HG02759 (cell line): ENCODE results near the gene PDZRN3.

ENCODE experiments used
- ATAC-seq: cut with Tn5 transposase; IDR thresholded peaks from one replicate; pipeline ENCODE4 v1.9.1; 2021; ENCODE audit warnings: mild to moderate bottlenecking, moderate library complexity; ENCODE audit not compliant: unreplicated experiment

The PDZRN3 gene

DNA sequence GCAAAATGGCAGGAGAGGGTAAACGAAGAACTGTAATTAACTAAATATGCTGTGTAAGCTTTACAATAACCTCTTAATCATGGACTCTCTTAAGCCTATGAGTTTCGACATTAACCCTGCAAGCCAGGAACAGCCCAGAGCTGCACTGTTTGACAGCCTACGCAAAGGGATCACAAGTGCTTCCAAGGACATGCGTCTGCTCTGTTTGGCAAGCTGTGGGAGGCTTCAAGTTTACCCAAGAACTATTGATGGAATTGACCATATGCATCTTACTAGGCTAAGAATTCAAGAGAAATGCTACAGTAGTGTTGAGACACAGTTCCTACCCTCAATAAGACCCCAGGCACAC, 66.0 kb downstream of the PDZRN3 start:
- ATAC-seq, result no peak

DNA sequence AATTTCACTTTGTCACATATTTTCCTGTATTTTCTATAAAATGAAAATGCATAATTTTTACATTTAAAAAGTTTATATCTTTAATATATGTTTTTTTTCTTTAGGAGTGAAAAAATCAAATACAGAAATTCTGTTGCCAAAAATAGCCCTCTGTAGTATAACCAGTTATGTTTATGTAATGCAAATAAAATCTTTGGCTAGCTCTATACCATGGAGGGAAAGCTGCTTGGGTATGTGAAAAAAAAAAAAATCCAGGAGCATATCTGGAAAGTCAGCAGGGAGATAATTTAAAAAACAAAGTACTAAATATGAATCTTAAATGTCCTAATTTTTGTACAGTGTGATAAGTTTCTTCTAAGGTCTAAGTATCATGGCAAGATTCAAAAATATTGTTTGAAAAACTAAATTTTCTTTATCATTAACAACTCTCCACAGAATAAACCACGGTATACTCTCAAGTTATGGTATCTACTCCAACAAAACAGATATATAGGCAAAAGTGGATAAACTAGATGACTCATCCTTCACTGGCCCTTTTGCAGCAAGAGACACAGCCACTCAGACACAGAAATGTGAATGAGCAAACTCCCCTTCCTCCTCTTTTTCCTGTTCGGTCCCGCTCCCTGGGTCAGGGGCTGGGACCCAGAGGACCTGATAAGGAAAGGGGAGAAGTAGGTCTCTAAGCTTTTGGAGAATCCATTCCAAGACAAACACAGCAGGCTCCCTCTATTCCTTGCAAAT, 66.6 kb downstream of the PDZRN3 start:
- no peak for ATAC-seq

DNA sequence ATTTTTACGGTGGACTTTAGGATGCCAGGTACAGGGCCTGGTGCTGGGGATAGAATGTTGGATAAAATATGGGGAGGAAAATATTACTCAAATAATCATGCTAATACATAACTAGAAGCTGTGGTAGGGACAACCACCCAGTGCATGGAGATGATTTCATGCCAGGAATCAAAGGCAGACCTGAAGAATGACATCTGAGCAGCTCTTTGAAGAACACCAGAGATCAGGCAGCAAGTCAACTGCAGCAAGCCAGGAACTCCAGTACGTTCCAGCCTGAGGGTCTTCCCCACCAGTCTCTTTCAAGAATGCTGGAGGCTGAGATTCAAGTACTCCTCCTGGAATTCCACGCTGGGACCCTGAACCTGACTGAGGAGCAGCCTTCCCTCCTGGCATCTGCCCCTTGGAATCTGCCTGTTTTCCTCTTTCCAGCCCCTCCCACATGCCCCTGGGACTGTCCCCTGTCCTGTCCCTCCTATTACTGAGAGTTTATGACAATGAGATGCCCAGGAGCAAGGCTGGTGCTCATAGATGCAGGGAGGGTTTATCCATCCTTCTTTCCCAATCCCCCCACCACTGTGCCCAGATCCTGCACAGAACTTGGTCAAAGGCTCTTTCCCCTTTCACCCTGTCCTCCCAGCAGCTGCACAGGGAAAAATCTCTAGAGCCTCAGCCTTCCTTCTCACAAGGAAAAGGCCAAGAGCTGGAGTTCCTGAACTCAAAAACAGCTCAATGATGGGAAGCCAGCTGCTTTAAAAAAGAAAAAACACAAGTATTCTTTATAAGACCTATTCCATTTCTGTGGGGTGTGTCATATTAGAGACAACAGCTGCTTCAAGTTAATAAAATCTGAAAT, 68.0 kb downstream of the PDZRN3 start:
- no peak for ATAC-seq

DNA sequence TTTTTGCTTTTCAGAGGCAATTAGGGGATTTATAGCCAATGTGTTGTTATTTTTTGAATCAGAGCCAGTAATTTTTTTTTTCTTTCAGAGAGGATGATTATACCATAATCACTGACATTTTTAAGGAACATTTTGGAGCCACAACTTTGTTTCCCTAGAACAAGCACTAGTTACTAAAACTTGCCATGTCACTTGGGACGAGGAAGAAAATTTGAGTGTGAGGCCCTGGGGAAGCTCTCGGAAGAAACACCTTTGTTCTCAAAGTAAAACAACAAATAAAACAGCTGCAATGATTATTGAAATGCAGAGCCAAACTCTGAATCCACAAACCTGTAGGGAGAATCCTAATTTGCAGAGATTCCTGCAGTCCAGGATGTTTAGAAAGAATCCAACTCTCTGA, 69.7 kb downstream of the PDZRN3 start:
- no peak for ATAC-seq

DNA sequence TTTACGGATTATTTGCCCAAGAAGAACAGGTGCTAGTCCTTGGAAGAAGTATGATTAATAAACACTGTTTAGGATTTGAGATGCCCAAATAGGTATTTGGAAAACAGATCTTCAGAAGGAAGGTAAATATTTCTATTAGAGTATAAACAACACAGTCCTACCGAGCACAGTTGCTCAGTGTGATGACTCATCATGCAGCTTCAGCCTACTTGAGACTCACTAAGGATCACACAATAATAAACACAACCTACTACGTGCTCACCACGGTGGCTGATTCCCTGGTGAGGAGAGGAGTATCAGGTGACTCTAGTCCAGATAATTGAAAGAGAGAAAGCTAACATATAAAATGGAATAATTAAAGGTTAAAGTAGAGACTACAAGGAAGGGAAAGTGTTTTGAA, 72.0 kb downstream of the PDZRN3 start:
- ATAC-seq, result no peak

DNA sequence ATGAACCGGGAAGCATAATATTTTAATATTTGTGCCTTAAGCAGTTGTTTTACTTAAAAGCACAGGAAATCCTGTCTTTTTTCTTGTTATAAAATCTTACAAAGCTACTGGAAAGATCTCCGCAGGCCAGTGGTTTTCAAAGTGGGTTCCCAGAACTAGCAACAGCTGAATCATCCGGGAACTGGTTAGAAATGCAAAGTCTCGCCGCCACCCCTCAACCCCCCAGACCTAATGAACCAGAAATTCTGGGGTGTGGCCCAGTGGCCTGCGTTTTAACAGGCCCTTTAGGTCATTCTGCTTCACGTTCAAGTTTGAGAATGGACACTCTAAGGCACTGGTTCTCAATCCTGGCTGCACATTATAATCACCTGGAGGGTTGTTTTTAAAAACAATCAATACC, 74.7 kb downstream of the PDZRN3 start:
- no peak for ATAC-seq

DNA sequence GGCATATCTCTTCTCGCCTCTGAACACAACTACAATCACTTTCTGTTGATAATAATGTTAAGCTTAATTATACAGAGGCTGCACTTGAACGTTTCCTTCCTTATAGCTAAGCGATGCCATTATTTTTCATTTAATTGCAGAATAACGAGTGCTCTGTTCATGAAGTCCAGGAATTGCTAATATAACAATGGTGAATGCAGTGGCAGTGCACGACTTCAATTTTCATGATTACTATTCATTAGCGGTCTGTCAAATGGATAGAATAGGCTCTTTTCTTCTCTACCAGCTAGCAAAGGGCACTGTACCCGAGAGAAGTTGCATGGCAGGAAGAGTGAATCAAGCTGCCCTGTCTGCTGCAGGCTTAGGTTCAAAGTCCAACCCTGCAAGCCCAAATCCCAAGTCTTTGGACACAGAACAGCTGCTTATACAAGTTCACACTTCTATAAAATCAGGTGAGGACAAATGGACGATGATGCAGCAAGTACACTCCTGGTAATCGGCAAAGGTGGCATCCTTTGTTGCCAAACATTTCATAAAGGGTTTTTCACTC, 75.6 kb downstream of the PDZRN3 start:
- no peak for ATAC-seq

DNA sequence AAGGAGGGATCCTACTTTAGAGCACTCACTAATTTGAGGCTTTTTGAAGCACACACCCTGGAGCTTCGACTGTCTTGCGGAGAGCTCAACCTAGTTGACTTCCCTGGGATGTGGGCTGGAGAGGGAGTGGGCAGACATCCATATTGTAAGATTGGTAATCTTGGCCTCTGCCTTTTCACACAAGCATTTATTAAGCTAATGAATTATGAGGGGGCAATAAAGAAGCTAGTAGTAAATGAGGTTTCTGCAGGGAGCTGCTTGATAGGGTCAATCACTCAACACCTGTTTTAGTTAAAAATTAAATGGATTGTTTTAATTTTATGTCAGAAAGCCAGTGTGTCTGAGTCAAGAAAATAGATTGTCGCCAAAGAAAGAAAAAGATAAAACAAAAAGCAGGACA, 76.3 kb downstream of the PDZRN3 start:
- no peak for ATAC-seq

DNA sequence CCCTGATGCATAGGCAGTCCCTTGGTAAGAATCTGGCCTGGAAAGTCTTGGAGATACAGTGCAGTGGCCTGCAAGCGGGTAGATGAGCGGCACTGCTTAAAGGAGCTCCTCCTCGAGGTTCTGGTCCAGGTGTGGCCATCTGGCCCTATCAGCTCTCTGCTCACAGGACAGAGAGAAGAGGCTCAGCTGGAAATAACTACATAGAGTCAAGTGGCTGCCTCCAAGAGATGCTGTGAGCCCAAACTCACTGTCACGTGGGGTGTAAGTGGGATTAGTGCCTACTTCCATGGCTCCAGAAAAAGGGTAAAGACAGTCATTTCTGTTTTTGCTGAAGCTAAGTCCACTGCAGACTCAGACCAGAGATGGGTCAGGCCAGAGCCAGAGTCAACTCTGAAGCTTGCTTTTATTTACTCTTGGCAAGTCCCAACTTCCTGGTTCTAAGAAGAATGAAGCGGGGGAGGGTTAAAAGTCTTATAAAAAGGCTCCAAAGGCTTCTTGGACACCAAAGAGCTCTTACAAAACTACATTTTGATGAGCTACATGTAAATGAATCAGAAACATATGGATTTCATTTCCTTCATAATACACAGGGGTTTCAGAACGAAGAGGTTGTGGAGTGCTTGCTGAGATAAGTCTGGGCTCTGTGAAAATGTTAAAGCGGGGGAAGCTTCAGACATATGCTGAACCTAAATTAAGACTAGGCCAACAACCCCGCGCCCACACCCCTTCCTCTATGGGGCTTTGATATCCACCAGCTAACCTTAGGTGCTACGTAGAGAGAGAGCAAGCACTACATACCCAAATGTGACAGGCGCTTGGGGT, 77.1 kb downstream of the PDZRN3 start:
- no peak for ATAC-seq

DNA sequence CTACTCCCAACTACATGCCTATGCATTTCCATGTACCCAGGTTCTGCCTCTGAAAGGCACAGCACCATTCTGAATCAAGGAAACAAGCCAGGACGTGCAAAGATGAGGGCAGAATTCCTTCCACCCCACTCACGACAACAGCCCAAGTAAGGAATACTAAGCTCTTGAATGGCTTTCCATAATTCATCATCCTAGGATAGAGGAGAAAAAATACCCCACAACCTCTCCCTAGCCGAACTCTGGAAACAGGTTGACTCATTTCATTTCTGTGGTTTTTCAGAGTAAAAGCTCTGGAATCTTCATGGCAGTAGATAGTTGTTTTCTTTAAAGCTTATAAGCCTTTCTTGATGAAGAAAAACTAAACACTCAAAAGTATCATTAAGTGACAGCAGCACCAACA, 77.8 kb downstream of the PDZRN3 start:
- ATAC-seq, result no peak

DNA sequence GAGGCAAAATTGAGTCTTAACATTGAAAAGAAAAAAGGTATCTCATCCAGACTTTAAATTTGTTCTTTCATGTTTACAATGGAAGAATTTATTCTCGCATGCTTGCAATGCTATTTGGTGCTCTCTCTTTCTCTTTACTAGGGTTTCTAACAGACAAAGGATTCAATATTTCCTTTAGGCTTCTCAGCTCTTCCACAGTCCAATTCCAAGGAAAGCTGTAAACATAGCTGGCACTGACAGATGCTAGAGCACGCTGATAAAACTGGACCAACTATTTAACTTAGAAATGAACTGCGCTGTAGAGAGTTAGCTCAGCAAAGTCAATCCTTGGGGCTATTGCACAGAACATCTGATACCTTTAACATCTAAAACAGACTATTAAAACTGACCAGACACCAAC, 81.3 kb downstream of the PDZRN3 start:
- no peak for ATAC-seq

DNA sequence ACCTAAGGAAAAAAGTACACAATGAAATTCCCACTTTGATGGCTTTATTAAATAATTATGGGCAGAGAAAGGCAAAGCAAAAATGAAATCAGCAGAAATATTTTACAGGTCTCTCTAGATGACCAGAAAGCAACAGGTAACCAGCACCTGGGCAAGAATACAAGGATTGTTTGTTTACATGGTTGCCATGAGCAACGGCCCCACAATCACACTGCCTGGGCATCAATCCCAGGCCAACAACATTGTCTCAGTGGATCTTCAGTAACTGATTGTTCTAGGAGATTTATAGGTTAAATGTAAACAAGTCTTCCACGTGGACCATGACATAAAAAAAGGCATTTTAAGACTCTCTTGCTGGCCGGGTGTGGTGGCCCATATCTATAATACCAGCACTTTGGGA, 82.6 kb downstream of the PDZRN3 start:
- no peak for ATAC-seq

DNA sequence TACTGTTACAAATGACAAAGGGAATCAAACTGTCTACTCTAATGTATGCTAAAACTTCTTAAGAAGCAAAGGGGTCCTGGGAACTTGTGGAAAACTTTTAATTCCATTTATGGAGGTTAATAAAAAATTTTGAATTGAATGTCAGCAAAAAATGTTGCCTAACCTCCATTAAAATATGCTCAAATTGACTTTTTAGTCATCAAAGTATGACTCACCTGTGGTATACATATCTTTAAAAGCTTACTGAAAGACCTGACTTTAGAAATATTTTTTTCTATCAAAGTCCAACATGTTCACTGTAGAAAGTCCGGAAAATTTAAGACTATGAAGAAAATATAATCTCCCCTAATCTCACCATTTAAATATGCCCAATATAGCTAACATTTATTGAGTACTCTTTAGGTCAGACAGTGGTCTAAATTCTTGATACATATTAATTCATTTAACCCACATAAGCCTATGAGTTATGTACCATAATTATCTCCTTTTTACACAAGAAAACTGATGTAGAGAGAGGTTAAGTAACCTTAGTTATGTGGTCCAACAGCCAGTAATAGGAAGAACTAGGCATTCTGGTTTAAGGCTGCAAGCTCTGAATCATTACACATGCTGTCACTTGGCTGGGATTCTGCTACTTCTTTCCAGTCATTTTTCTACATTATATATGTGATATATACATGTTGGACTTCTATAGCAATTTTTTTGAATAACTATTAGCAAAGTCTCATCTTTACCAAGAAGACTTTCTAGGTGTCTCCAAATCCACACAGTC, 83.6 kb downstream of the PDZRN3 start:
- no peak for ATAC-seq

DNA sequence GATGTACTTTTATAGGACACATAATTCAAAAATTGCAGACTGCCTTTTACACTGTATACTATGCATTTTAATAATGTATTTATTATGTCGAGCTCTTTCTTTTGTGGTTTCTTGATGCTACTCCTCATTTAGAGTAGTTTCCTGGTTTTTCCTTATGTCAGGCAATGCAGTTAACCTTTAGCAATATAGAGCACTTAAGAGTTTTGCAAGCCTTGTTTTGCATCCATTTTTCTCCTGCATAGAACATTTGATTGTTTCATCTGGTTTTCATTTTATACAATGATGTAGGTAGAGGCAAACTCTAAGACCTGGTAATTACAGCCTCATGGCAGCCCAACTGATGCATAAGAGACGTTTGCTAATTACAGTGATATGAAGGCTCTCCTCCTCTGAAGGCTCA, 86.3 kb downstream of the PDZRN3 start:
- ATAC-seq, result no peak

DNA sequence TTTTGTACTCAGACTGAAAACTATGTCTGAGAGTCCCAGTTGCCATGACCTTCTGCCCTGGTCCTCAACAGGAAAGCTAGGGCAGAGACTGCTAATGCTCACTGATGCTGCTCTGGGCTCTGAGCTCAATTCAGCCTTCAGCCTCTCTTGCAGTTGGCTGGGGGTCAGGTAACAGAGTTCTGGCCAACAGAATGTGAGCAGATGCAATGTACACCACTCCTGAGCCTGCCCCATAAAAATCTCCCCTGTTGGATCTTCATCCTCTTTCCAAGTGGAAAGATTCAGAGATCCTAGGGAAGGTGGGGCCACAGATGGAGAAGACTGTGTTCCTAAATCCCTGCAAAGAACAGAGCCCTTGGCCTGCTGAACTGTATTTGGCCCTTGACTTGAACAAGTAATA, 87.8 kb downstream of the PDZRN3 start:
- ATAC-seq, result no peak

DNA sequence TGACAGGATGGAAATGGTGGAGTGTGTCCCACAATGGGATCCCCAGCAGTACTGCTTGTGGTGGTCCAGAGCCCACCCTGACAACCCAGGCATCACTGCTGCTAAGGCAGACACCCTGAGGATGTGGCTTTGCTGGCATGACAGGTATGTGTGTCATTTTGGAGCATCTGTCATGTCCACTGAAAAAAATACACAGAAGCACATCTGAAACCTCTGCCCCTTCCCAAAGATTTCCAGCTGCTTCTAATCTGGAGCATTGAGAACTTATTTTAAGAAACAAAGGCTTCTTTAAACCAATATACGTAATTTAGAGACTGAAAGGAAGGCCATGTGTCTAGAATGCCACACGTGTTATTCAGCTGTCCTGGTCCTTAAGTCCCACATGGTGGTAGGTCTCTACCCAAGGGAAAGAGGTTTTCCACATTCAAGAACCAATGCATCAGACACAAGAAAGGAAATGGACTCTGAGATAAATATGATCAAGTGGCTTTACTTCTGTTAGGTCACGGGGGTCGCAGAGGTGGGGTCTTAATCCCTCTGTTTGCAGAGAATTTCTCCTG, 88.3 kb downstream of the PDZRN3 start:
- ATAC-seq, result no peak

DNA sequence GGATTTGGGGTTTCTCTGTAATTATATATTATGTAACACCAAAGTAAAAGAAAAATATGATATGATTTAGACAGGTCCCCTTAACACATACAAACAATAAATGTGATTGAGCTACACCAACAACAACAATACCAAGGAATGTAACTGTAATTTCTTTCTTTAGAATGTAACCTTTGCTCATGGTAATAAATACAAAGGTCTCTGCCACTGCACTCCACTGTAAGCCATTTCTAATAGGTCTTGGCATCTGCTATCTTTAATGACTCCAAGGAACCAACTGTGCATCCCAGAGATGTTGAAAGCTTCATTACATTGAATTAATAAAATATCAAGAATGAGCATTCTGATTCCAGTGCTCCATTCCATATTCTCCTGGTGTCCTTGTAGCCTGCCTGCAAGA, 88.8 kb downstream of the PDZRN3 start:
- no peak for ATAC-seq

DNA sequence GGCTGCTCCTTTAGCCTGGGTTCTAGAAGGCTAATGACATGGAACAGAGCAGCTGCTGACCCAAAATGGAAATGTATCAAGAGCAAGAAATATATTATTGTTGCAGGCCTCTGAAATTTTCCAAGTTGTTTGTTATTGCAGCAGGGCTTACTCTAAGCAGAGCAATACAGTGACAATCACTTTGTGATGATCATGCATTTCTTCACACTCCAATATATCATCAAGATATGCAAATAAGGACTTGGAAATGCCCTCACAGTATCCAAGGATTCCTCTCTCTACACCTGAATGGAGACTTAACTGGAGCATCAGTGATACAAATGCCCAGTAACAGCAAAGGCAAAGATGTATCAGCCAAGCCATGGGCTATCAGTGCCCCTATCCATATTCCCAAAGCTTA, 89.6 kb downstream of the PDZRN3 start:
- ATAC-seq, result no peak

DNA sequence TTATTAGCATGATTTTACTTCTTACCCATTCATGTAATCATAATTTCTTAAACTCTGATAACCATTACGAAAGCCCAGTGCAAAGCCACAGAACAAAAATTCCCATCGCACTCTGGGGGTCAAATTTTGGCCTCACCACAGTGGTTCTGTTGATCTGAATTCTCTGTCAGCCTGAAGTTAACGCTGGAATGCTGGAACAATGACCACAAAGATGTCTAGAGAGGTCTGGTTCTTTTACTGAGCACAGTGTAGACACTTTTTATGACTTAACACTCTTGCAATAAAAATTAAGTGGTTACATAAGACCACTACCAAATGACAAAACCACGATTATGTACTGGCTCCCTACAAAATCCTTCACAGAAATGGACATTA, 94.7 kb downstream of the PDZRN3 start:
- no peak for ATAC-seq

DNA sequence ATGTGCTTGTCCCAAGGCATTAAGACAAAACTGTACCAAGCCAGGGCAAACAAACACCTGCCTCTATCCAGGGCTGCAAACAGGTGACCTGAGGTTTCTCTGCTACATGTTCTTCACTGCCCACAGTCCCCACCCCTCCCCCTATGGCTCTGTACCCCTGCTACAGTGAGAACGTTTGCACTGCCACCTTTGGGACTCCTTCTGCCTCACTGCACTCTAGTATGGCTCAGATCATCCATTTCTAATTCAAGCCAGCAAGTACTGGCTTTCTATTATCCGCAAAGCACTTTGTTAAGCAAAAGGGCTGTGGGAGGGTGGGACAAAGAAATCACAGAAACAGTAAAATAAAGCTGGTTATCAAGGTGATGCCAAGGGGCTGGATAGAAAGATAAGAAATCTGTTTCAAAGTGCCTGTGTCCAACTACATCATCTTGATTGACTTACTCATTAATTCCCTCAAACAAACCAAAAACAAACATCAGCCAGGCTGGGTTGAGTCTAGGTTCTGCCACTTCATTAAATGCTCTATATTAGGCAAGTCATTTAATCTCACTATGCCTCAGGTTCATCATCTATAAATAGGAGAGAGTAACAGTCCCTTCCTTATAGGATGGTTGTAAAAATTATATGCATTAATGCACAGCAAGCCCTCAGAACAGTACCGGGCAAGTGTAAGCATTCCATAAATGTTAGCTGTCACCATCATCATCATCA, 95.3 kb downstream of the PDZRN3 start:
- ATAC-seq, result no peak
